ENCODE measurements around the gene XKR8.

DNA sequence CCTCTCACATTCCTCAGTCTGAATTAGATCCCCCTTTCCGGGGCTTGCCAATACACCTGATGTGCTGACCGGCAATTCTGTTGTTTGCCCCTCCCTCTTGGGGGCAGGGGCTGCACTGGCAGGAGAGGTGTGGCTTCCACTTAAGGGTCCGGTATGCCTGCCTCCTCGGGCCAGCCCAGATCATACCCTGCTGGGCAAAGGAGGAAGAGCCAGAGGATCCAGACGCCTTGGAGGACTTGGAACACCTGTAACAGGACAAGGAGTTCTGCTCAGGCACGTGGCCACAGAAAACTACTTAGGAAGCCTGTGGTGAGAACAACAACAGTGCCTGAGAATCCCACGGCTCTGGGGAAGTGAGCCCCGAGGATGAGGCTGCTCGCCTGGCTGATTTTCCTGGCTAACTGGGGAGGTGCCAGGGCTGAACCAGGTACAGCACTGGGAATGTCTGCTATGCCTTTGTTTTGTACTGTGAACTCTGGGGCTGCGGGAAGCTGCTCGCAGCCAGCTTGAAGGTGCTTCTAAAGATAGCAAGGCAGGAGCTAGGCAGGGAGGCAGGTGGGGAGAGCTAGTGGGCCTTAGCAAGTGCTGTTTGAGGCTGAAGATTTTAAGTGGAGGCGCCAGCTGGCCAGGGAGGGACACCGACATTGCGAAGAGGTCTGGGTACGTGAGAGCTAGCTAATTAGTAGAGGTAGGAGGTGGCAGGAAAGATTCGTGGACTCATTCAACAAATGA, 24.8 kb upstream of the XKR8 start, which contains the start of gene SMPDL3B:
- TF ChIP-seq, protein P1, sequence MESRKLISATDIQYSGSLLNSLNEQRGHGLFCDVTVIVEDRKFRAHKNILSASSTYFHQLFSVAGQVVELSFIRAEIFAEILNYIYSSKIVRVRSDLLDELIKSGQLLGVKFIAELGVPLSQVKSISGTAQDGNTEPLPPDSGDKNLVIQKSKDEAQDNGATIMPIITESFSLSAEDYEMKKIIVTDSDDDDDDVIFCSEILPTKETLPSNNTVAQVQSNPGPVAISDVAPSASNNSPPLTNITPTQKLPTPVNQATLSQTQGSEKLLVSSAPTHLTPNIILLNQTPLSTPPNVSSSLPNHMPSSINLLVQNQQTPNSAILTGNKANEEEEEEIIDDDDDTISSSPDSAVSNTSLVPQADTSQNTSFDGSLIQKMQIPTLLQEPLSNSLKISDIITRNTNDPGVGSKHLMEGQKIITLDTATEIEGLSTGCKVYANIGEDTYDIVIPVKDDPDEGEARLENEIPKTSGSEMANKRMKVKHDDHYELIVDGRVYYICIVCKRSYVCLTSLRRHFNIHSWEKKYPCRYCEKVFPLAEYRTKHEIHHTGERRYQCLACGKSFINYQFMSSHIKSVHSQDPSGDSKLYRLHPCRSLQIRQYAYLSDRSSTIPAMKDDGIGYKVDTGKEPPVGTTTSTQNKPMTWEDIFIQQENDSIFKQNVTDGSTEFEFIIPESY (IDR thresholded peaks at IDR 0.05): no peak
- TF ChIP-seq ZNF217 (IDR thresholded peaks at IDR 0.05) (no peak), MYC (IDR thresholded peaks at IDR 0.05; ENCODE audit: insufficient read depth, insufficient read length, insufficient replicate concordance, low read length, severe bottlenecking) (no peak), CTCF (IDR thresholded peaks at IDR 0.05 in 2 of 3, conservative IDR thresholded peaks at IDR 0.05 in 1 of 3; ENCODE audit: control insufficient read depth in 2 of 3, extremely low read depth in 1 of 3, insufficient read depth in 1 of 3, low read depth in 3 of 3, low read length in 3 of 3) (no peak), TCF7 (IDR thresholded peaks at IDR 0.05; ENCODE audit: borderline replicate concordance) (no peak), SIN3A (IDR thresholded peaks at IDR 0.05; ENCODE audit: low read depth, low read length) (no peak), POLR2AphosphoS5 (IDR thresholded peaks at IDR 0.05; ENCODE audit: low read length) (no peak), JUND (IDR thresholded peaks at IDR 0.05; ENCODE audit: low read depth, low read length) (no peak), GABPA (IDR thresholded peaks at IDR 0.05; ENCODE audit: low read depth) (no peak), ATF2 (IDR thresholded peaks at IDR 0.05; ENCODE audit: low read length) (no peak)
- TF ChIP-seq, protein P2, sequence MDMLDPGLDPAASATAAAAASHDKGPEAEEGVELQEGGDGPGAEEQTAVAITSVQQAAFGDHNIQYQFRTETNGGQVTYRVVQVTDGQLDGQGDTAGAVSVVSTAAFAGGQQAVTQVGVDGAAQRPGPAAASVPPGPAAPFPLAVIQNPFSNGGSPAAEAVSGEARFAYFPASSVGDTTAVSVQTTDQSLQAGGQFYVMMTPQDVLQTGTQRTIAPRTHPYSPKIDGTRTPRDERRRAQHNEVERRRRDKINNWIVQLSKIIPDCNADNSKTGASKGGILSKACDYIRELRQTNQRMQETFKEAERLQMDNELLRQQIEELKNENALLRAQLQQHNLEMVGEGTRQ (IDR thresholded peaks at IDR 0.05; ENCODE audit: borderline replicate concordance, low read depth, low read length): no peak

All from GM12878 (cell line).